ENCODE data around the gene PRR18. TPM values are rescaled to one million over a fixed set of nuclear protein-coding genes. Genes with fewer than 3 reads are reported as not detected.

PRR18 gene
- total and polyA plus RNA-seq, 2 of the 8 experiments (the other 6 are each of a cell fraction or from before 2014, with no cell fraction given) = 0.08 to 0.19 TPM

- no peak overlapping the region for H3K23ac ChIP-seq (ENCODE audit: insufficient read length)
- DNase-seq (ENCODE audit: low read depth in 1 of 2, low spot score in 2 of 2) (no peak), FAIRE-seq (no peak)
- no peak overlapping the region for H2AK5ac ChIP-seq (ENCODE audit: low read depth, low read length)
- H3K4me2 ChIP-seq (ENCODE audit: insufficient read depth in 1 of 2, low read depth in 2 of 2, low read length in 2 of 2) = no peak overlapping the region
- H3K79me1 ChIP-seq (ENCODE audit: low read depth, low read length) = no peaks in the 10 kb centered on the region
- no peak overlapping the region for H3K14ac ChIP-seq (ENCODE audit: insufficient read length)
- H3K56ac ChIP-seq (replicated peaks; ENCODE audit: insufficient read length, low read depth, low read length) = no peak overlapping the region
- 0 out of 7 replicates have a peak, but pooled peaks cover 0 to 2% (median 0%) of the 10 kb centered on the region in 4 experiments for H3K27me3 ChIP-seq (replicated peaks in 1 of 4; ENCODE audit: control insufficient read depth in 3 of 4, extremely low read depth in 1 of 4, insufficient read depth in 3 of 4, low read length in 3 of 4)
- no peak overlapping the region for H2BK5ac ChIP-seq (ENCODE audit: low read depth, low read length)
- H2AFZ ChIP-seq (ENCODE audit: low read length) = no peak overlapping the region
- H3K9me3 ChIP-seq (ENCODE audit: insufficient read depth in 2 of 2, low read depth in 1 of 2, low read length in 1 of 2) = no peaks in the 10 kb centered on the region
- TF ChIP-seq SIRT6 (IDR thresholded peaks at IDR 0.05; ENCODE audit: low read length) (no peak), MAFK (IDR thresholded peaks at IDR 0.05; ENCODE audit: low read depth, low read length) (no peak), GABPA (IDR thresholded peaks at IDR 0.05; ENCODE audit: borderline replicate concordance, insufficient read depth, low read length) (no peak), CTBP2 (IDR thresholded peaks at IDR 0.05; ENCODE audit: borderline replicate concordance, insufficient read depth, insufficient read length, low read length) (no peak), GTF2F1 (IDR thresholded peaks at IDR 0.05; ENCODE audit: borderline replicate concordance, low read depth, low read length) (no peak), CHD2 (IDR thresholded peaks at IDR 0.05; ENCODE audit: low read length) (no peak), RBBP5 (IDR thresholded peaks at IDR 0.05; ENCODE audit: borderline replicate concordance, low read depth, low read length) (no peak), SAP30 (IDR thresholded peaks at IDR 0.05; ENCODE audit: insufficient read depth, insufficient replicate concordance, low read length) (no peak), CHD1 (IDR thresholded peaks at IDR 0.05; ENCODE audit: low read depth, low read length) (no peak), HDAC6 (IDR thresholded peaks at IDR 0.05; ENCODE audit: low read depth, low read length) (no peak), POU5F1 (IDR thresholded peaks at IDR 0.05; ENCODE audit: low read depth, low read length) (no peak), SRF (IDR thresholded peaks at IDR 0.05; ENCODE audit: low read depth, low read length) (no peak), KDM4A (IDR thresholded peaks at IDR 0.05; ENCODE audit: low read depth, low read length, severe bottlenecking) (no peak)
- no peak overlapping the region for H4K5ac ChIP-seq (ENCODE audit: insufficient read length, low read depth, low read length)
- no peaks in the 10 kb centered on the region for H3K36me3 ChIP-seq (ENCODE audit: control insufficient read depth in 2 of 4, insufficient read depth in 4 of 4, low read length in 3 of 4)
- no peak overlapping the region for H3K4ac ChIP-seq (replicated peaks; ENCODE audit: insufficient read length, low read depth, low read length)
- no peak overlapping the region for H3K9ac ChIP-seq (replicated peaks in 1 of 4; ENCODE audit: extremely low read depth in 1 of 4, low read depth in 3 of 4, low read length in 3 of 4)
- no peak overlapping the region; the same call in 1 of the 2 replicates for H2BK12ac ChIP-seq (ENCODE audit: low read depth, low read length)
- no peak overlapping the region for H4K91ac ChIP-seq (replicated peaks; ENCODE audit: insufficient read length, low read length)
- H3K79me2 ChIP-seq (ENCODE audit: control insufficient read depth in 1 of 2, insufficient read depth in 2 of 2, low read length in 2 of 2) = no peaks in the 10 kb centered on the region
- H4K20me1 ChIP-seq (replicated peaks in 1 of 2; ENCODE audit: control insufficient read depth in 1 of 2, insufficient read depth in 2 of 2, low read length in 2 of 2) = no peaks in the 10 kb centered on the region
- ChIA-PET POLR2A (ENCODE audit: partially characterized antibody) (interaction anchor here (1.6 kb wide), 1 partner anchor 22 kb away, joined by 4 read pairs; no protein-coding TSS in a partner anchor), CTCF (ENCODE audit: partially characterized antibody) (no interaction called here)
- no peak overlapping the region for H3K18ac ChIP-seq (ENCODE audit: extremely low read depth, low read length)
- no peak overlapping the region for H2BK120ac ChIP-seq (replicated peaks; ENCODE audit: low read depth, low read length)
- 85% methylated on average over 4 of the region's 4 CpGs; no CpG with 5 or more reads in 1 of the 2 experiments for WGBS, 2 experiments (ENCODE audit: extremely low coverage in 1 of 2, insufficient coverage in 1 of 2, insufficient read length in 1 of 2, insufficient replicate concordance in 2 of 2, low coverage in 1 of 2, low lambda C conversion rate in 2 of 2, missing lambda C conversion rate in 1 of 2)
- H2BK20ac ChIP-seq (ENCODE audit: low read length) = no peak overlapping the region
- H3K23me2 ChIP-seq (ENCODE audit: low read depth, low read length) = no peaks in the 10 kb centered on the region
- no peak overlapping the region for H3K27ac ChIP-seq (ENCODE audit: low read depth, low read length)
- 0 out of 2 replicates have a peak overlapping the region, but pooled peaks have one; percentile 11 for H4K8ac ChIP-seq (ENCODE audit: extremely low read depth, insufficient read depth, low read length)
- no peak overlapping the region for H3K4me3 ChIP-seq (ENCODE audit: extremely low read depth in 1 of 4, insufficient read depth in 2 of 4, low read depth in 3 of 4, low read length in 4 of 4)
- H3K4me1 ChIP-seq (replicated peaks in 1 of 4; ENCODE audit: control insufficient read depth in 3 of 4, insufficient read depth in 4 of 4, low read length in 3 of 4) = peaks cover 0 to 4% (median 3%) of the 10 kb centered on the region in 4 experiments; a peak in 4 of 7 replicates
- no peak overlapping the region for H2BK15ac ChIP-seq (ENCODE audit: low read length)
Measured at GRCh38 chr6:166354143-166354542, 46.0 kb upstream of the PRR18 start.

All from H1 (cell line).